DMS53 (cell line): ENCODE data around the gene CARD9.
"Not testable (repeated sequence)": the region's sequence is repeated elsewhere in the genome, so short reads cannot be mapped to it uniquely, and the experiment has no call there.

Source experiments
- DNase-seq: peaks from one replicate; lab custom pipeline; 2025; lab: John Stamatoyannopoulos, UW

CARD9 gene

DNA sequence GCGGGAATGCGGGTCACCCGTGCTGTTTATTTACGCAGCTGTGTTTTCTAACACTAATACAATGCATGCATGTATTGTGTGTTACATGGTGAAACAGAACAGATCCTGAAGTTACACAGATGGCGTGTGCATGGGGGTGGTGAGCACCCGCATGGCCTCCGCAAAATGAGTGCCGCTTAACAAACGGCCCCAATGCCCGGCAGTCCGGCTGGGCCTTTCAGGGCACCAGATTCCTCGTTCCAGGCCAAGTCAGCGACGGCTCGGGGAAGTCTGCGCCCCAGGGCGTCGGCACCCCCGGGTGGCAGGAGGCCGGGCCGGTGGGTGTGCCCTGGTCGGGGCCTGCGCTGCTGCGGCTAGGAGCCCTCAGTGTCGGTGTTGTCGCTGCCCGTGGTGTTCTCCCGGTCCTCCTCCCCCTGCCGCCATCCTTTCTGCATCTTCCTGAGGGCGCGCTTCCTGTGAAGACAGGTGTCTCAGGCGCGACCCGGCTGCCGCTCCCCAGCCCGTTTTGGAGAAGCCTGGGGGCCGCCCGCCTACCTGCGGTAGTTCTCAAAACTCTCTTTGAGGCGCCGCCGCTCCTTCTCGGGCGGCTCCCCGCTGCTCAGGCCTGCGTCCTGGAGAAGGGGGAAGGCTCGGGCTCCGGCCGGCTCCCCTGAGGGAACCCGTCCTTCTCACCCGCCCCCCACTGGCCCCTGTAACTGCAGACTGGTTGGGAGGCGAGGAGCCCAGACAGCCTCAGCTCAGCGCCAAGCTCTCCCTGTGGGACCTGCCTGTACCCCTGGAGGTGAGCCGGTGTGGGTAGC is 9.3 kb downstream of the CARD9 start:
- peak; percentile 78 for DNase-seq

DNA sequence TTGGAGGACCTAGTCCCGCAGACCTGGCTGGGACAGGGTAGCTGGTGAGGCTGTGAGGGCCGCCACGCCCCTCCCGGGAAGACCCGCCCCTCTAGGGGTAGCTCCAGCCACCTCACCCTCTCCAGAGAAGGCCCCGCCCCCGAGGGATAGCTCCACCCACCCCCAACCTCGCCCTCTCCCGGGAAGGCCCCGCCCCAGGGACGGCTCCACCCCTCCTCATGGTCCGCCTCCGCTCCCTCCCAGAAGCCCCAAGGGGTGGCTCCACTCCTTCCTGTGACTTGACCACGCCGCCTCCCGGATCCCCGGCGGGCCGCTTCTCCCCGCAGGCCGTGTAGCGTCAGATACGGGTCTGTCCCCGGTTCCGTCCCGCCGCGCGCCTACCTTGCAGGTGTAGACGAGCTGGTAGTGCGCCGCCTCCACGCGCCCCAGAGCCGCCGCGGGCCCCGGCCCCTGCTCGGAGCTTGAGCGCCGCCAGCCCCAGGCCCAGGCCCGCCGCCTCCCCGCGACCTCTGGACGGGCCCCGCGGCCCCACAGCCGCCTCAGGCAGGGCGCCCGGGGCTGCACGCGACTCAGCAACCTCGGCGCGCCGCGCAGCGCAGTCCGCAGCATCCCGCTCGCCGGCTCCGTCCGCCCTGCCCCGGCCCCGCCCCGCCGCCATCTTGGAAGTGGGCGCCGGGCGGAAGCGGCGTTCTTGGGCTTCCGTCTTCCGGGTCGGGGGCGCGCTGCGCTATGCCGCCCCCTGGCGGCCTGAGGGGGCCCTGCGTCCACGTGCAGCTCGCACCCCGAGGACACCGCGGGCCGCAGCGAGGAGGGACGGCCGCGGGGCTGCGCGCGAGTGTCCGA is 10.1 kb downstream of the CARD9 start, which contains the start of gene DNLZ:
TSS of gene DNLZ (minus strand) at position 639 of the 843 bp plus-strand sequence. CDS start at position 609, 30 bp downstream.
- DNase-seq, result peak; percentile 97

DNA sequence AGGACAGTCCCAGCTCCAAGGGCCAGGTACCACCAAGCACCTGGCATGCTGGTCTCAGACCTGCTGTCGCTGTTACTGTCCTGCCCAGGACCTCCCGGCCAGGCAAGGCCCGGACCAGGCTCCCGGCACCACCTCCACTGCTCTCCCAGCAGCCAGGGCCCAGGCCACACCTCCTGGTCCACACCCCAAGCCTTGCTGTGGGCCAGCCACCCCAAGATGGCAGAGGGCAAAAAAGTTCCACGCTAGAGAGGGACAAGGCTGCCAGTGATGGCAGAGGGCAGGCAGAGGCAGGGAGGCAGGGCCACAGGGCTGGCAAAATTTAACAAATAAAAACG is 11.1 kb downstream of the CARD9 start:
- DNase-seq, result no peak

DNA sequence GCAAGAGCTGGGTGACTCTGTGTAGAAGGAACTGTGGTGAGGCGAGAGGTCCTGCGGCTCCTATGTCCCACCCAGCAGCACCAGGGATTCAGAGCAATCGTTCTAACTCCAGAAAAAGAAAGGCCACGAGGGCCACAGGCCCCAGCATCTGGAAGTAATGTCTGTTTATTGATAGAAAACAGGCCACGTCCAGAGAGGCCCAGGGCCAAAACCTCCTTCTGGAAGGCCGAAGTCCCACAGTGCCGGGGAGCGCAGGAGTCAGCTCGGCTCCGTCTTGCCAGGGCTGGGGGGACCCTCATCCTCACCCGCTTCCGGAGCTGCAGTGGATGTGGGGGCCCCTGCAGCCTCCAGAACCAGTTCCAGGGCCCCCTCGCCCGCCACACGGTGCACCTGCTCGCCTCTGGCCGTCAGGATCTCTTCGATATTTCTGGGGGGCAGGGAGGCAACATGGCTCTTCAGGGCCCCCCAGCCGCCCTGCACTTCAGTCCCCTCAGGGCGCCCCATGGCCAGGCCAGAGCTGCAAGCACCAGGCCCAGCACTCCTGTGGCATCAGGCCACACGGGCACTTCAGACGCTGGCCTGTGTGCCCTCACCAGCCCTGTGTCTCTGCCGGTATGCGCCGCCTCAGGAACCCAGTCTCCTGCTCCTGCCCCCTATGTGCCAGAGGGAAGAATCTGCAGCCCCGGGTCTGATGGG is 11.6 kb downstream of the CARD9 start:
- no peak for DNase-seq

DNA sequence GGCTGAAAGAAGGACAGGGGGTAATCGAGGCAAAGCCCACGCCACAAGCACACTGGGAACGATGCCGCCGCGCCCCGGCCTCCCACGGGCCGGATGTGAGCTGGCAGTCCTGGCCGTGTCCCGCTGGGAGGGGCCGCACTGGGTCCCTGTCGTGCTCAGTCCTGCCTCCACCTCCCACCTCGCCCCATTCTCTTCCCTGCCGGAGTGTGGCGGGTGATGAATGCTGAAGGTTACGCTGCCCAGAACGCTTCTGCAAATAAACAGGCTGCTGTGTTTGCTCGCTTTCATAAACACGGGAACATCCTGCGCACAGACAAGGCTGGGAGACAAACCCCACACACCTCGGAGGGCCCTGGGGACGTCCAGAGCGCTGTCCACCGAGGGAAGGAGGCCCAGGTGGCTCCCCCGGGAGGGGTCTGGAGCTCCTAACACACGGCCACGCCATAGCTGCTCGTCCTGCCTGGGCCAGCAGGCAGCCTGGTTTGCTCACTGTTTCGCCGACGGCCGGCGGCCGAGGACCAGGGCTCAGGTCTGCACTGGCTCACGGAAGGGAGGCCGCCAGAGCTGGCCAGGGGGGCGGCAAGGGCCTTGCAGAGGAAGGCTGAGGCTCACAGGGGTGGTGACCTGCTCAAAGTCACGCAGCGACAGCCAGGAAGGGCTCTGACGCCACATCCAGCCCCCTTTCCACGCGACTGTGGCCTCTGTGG is 12.3 kb downstream of the CARD9 start:
- DNase-seq, result no peak

DNA sequence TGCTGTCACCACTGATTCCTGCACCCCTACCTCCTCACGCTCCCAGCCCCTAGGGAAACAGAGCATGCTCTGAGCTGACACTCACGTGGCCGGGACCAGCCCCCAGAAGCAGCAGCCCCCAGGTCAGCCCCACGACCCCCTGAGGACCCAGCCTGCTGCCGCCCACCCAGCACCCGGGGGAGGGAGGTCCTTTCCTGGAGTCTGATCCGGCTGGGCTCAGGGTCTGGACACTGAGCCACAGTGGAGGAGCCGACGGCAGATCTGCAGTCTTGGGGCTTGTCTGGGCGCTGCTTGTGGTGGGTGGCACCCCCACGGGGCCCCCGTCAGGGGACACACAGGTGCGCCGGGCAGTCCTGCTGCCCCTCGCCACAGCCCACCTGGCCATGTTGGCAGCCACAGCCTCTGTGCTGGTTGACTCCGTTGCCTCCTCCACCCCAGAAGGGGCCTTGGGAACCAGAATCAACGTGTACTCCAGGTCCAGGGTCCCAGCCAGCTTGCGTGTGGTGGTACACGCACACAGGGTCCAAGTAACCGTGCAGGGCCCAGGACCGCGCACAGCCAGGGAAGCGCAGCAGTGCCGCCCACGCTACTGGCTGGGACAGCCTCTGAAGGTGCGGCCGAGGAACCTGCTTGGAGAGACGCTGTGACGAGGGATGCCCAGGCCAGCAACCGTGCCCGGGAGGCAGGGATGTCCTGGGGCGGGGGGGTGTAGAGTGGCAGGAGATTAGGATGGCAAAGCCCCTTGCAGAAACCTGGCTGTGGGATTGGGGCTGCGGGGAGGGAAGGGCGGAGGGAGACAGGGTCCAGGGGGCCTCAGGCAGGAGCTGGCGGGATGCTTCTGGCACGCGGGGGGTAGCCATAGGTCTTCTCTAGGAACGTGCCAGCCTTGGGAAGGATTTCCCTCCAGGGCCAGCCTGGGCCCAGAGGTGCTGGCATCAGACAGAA is 13.4 kb downstream of the CARD9 start:
- no peak for DNase-seq

DNA sequence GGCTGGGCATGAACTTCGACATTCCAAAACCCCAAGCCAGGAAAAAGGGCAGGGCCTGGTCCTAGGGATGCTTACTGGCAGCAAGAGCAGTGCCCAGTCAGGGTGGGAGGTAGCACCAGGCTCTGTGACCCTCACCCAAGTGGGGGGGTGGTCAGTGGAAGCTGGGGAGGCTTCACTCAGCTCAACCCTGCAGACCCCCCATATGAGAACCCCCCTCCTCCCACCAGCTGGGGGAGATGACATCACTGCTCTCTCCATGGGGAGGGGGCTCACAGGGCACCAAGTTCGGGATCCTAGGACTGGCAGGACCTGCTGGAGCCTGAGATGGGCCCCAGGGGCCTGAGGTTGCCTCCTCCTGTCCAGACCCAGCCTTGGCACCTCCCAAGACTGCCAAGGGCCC is 14.6 kb downstream of the CARD9 start:
- DNase-seq, result no peak

DNA sequence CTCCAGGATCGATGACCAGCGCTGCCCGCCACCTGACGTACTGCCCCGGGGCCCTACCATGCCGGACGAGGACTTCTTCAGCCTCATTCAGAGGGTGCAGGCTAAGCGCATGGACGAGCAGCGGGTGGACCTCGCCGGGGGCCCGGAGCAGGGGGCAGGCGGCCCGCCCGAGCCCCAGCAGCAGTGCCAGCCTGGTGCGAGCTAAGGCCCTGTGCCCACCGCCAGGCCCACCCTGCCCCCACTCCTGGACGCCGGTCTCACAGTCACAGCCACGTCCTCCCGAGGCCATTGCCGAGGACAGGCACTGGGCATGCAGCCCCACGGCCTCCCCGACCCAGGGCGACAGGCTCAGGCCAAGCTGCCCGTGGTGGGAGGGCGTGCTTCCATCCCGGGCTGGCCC is 15.5 kb downstream of the CARD9 start:
- DNase-seq, result no peak

DNA sequence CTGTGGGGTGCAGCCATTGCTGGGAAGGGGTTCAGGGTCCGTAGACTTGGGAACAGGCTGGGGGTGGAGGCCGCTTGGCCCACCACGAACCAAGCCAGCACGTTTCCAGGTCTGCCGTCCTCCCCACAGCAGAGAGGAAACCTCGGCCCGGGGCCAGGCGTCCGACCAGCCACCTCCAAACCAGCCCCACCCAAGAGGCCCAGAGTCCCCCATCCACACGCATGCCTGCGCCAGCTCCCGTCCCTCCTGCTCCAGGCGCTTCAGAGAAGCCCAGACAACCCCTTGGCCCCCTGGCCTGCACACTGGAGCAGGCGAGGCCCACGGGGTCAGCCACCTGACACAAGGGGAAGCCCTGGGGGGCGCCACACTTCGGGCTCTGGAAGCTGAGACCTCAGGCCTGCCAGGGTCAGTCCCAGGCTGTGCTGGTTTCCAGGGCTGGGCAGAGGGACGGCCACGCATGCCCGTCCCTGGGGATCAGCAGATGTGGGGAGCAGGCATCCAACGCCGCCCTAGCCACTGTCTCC is 16.2 kb downstream of the CARD9 start:
- DNase-seq, result no peak

DNA sequence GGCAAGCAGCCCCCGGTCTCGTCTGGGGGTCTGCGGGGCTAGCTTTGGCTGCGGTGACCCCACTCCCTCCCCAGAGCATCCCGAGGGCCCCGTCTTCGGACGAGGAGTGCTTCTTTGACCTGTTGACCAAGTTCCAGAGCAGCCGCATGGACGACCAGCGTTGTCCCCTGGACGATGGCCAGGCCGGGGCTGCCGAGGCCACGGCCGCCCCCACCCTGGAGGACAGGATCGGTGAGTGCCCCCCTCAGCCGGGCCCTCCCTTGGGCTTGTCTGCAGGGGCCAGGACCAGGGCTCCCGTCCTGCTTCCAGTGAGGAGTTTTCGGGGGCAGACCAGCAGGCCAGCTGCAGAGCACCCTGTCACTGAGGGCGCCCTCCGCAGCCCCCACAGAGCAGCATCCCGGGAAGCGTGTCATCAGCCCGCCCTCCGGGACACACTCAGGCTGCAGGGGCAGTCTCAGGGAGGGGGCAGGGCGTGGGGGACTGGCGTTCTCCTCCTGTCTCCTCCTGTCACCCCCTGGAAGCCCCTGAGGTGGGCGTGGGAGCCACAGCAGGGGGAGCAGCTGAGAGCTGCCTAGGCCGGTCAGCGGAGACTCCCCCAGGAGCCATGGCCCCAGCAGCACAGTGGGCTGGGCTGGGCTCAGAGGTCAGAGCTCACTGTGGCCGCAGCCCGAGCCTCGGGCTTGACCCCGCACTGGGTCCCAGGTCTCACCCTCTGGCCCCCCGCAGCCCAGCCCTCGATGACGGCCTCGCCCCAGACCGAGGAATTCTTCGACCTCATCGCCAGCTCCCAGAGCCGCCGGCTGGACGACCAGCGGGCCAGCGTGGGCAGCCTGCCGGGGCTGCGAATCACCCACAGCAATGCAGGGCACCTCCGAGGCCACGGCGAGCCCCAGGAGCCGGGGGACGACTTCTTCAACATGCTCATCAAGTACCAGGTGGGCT is 17.6 kb downstream of the CARD9 start:
- DNase-seq, result no peak

DNA sequence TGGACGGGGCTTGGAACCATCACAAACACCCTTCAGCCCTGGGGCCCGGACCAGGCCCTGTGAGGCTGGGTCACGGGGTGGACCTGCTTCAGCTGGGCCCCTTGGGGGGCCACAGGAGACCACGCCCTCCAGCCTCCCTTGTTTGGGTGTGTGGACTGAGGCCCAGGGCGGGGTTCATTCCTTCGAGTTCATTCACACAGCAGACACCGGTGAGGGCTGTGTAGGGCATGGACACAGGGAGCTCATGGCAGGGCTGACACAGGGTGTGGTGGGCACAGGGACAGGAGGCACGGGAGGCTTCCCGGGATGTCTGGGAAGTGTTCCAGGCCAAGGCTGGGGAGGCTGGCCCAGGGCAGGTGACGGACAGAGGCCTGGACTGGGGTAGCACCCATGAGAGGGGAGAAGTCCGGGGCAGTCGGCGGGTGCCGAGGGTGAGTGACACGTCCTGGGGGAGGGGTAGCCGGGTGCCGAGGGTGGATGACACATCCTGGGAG is 18.8 kb downstream of the CARD9 start:
- peak; percentile 58 for DNase-seq

DNA sequence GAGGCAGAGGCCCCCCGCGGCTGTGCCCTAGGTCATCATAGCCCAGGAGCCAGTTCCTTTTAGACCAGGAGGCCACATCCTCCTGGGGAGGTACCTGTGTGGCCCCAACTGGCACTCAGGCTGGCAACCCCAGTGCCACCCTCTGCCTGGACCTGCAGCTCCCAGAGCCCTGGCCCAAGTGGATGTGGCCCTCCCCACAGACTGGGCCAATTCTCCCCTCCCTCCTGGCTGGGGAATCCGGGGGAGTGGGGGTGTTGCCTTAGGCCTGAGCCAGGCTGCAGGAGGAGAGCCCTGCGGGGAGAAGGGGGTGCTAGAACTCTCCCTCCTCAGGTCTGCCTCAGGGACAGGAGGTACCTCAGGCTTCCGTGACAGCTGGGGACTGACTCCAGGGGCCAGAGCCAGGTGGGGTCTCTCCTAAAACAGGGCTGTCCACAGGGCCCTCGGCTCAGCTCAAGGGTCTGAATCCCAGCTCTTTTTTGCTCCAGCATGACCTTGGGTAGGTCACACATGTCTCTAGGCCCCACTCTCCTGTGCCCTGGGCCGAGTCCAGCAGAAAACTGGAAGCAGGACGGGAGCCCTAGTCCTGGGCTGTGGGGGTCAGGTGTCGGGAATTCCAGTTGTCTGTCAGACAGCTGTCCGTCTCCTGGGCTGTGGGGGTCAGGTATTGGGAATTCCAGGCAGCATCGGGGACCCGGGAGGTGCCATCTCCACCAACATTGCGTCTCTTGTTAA is 19.5 kb downstream of the CARD9 start:
- no peak for DNase-seq

DNA sequence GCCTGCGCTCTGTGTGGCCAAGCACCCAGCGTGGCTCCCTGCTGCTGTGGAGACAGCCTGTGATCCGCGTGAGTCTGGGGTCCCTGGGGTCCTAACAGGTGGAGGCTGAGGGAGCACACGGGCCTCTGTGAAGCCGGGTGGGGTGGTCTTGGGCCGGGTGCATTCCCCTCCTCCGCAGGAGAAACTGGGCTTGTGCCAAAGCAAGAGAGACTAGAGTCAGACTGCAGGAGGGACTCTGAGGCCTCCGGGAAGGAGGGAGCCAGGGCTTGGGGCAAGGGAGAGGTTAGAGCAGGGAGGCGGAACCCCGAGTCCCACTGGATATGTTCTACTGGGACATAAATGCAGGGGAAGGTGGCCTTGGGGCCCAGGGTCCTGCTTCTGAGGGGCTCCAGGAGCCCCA is 20.4 kb downstream of the CARD9 start:
- DNase-seq, result peak; percentile 47

DNA sequence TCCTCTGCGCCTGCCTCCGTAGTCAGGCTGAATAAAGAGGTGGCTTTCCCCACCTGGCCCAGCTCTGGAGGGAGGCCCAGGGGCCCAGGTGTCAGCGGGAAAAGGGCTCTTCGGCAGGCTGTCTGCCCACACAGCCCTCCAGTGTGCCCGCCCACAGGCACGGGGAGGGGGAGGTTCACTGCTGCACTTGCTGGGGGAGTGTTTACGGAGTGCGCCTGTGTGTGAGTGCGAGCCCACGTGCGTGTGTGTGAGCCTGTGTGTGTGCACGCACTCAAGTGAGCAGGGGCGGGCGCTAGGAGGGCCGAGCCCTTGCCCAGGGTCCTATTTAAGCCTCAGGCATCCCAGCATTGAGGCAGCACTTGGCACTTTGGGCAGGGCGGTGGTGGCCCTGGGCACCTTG is 20.8 kb downstream of the CARD9 start:
- peak; percentile 91 for DNase-seq

DNA sequence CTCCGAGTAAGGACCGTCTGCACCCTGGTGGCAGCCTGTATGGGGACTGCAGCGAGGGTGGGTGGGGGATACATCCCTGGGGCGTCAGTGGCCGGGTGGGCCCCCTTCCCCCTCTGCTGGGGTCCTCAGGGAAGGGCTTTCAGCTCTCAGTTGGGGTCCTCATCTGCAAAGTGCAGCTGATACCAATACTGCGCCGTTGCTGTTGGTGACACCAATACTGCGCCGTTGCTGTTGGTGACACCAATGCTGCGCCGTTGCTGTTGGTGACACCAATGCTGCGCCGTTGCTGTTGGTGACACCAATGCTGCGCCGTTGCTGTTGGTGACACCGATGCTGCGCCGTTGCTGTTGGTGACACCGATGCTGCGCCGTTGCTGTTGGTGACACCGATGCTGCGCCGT is 21.6 kb downstream of the CARD9 start:
- DNase-seq, result not testable (repeated sequence)

DNA sequence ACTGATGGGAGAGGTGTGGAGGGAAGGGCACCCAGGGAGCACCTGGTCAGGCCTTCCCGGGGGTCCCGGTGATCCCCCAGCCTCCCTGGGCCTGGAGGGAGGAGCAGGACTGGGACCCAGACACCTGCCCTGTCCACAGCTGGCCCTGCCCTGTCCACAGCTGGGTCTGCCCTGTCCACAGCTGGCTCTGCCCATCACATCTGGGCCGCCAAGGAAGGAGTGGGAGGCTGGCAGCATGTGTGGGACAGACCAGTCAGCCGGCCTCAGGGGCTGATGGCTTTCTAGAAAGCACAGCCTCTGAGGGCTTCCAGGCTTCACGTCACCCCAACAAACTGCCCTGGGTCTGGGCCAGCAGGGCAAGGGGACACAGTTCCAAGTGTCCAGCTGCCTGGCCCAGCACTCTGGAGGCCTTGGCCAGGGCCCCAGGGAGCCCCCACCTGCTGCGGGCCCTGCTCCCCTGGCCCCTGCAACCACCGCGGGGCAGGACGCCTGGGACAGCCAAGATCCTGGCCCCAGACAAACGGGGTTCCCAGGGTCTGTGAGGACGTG is 22.1 kb downstream of the CARD9 start:
- no peak for DNase-seq

DNA sequence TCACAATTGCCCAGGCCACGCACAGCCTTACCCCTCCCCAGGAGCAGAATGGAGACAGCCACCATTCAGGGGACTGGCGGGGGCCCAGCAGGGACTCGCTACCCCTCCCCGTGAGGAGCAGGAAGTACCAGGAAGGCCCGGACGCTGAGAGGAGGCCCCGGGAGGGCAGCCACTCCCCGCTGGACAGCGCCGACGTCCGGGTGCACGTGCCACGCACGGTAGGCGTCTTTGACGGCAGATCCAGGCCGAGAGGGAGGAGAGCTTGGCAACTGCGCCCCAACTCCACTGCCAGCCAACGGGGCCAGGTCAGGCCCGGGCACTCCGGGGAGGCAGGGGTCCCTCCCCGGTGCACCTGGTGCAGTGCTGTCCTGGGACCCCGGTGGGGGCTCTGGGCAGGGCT is 23.9 kb downstream of the CARD9 start:
- no peak for DNase-seq

DNA sequence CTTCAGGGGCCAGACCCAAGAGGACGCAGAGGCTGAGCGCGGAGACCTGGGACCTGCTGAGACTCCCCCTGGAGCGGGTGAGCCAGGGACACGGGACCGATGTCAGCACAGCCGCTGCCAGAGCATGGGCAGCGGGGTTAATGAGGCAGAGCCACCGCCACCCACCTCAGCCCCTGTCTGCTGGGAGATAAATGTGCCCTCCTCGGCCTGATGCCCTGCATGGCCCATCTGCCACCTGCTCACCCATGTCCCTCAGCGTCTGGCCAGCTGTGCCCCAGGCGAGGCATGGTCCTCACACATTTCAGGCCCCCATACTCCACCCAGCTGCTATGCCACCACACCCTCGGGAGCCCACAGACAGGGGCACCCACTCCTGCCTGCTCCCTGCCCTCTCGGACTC is 24.8 kb downstream of the CARD9 start:
- no peak for DNase-seq
